IgD-negative memory B cell (primary cell): ENCODE data around the gene DDAH2. TPM values are rescaled to one million over a fixed set of nuclear protein-coding genes. Genes with fewer than 3 reads are reported as not detected.

Experiments
- H3K27ac Mint-ChIP-seq, 3 donors: one replicate each; pipeline ENCODE4 v1.8.0; 2020 to 2022; ENCODE audit warnings: mild to moderate bottlenecking in 3 of 3, mixed read lengths in 3 of 3, moderate library complexity in 1 of 3
- H3K27me3 Mint-ChIP-seq: one replicate; pipeline ENCODE4 v1.8.0; 2021; ENCODE audit warnings: mixed read lengths
- H3K36me3 Mint-ChIP-seq: one replicate; pipeline ENCODE4 v1.8.0; 2020; ENCODE audit warnings: mild to moderate bottlenecking, mixed read lengths
- H3K4me1 Mint-ChIP-seq, 3 donors: one replicate each; pipeline ENCODE4 v1.8.0; 2020 to 2022; ENCODE audit warnings: mixed read lengths in 3 of 3, mild to moderate bottlenecking in 1 of 3
- H3K4me3 Mint-ChIP-seq, 4 donors: one replicate each; pipeline ENCODE4 v1.8.0; 2020 to 2022; ENCODE audit warnings: mild to moderate bottlenecking in 4 of 4, mixed read lengths in 4 of 4, moderate library complexity in 3 of 4
- H3K9me3 Mint-ChIP-seq, 3 donors: one replicate each; pipeline ENCODE4 v1.8.0; 2020 to 2021; ENCODE audit warnings: mixed read lengths in 3 of 3, mild to moderate bottlenecking in 1 of 3
- polyA plus RNA-seq: library from polyadenylated mRNA; unstranded; fragments of 300-500 nt; fragmentation: Illumina TruSeq; gene quantifications from one replicate; pipeline ENCODE4 v1.2.3, GENCODE V29; 2021

The DDAH2 gene
- polyA plus RNA-seq, 1 donor from 2014 or later: 119 TPM

- Mint-ChIP-seq H3K27me3 (no peaks in the 10 kb centered on the region), H3K4me1 (peaks cover 29 to 37% (median 31%) of the 10 kb centered on the region in 3 donors), H3K4me3 (peak overlapping the region in 2 of 4 donors; percentile 67 to 71), H3K9me3 (no peaks in the 10 kb centered on the region), H3K27ac (no peak overlapping the region), H3K36me3 (no peaks in the 10 kb centered on the region)
Measured at GRCh38 chr6:31741815-31742214, 12.7 kb upstream of the DDAH2 start.

DNA sequence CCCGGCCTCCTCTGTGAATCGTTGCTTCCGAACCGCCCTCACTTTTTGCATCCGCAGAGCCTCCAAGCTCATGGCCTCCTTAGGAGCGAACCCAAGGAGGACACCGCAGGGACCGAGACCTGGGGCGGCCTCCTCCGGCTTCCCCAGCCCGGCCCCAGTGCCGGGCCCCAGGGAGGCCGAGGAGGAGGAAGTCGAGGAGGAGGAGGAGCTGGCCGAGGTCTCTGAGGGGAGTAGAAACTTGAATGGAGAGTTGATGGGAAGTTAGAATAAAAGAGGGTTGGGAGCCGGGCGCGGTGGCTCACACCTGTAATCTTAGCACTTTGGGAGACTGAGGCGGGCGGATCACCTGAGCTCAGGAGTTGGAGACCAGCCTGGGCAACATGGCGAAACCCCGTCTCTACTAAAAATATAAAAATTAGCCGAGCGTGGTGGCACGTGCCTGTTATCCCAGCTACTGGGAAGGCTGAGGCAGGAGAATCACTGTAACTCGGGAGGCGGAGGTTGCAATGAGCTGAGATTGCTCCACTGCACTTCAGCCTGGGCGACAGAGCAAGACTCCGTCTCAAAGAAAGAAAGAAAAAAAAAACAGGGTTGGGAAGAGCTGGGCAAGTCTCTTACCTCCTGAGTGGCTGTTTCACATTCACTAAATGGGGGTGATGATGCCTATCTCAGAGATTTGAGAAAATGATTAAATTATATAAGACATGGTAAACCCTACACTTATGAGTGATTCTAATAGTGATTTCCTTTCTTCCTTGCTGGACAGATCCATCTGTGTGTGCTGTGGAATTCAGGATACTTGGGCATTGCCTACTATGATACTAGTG, 11.5 kb upstream of the DDAH2 start:
- Mint-ChIP-seq H3K27ac (peak overlapping the region; percentile 52 to 96 (median 93)), H3K27me3 (no peaks in the 10 kb centered on the region), H3K36me3 (no peaks in the 10 kb centered on the region), H3K4me1 (peaks cover 32 to 39% (median 34%) of the 10 kb centered on the region in 3 donors), H3K4me3 (peak overlapping the region; percentile 93 to 98 (median 95)), H3K9me3 (no peaks in the 10 kb centered on the region)

- peak within 1 kb of the TSS; percentile 93 to 99 (median 96) for H3K4me3 Mint-ChIP-seq
- no peaks in the 10 kb centered on the region for H3K36me3 Mint-ChIP-seq
- no peaks in the 10 kb centered on the region for H3K9me3 Mint-ChIP-seq
- H3K27me3 Mint-ChIP-seq: no peaks in the 10 kb centered on the region
- peaks cover 32 to 39% (median 34%) of the 10 kb centered on the region in 3 donors for H3K4me1 Mint-ChIP-seq
- H3K27ac Mint-ChIP-seq: peak within 1 kb of the TSS; percentile 52 to 96 (median 93)
Measured at GRCh38 chr6:31739639-31740396, 10.7 kb upstream of the DDAH2 start, which contains the start of gene MSH5. Gene MSH5, plus strand, starts transcription at chr6:31740005. Its CDS starts 462 bp downstream, at chr6:31740467.

DNA sequence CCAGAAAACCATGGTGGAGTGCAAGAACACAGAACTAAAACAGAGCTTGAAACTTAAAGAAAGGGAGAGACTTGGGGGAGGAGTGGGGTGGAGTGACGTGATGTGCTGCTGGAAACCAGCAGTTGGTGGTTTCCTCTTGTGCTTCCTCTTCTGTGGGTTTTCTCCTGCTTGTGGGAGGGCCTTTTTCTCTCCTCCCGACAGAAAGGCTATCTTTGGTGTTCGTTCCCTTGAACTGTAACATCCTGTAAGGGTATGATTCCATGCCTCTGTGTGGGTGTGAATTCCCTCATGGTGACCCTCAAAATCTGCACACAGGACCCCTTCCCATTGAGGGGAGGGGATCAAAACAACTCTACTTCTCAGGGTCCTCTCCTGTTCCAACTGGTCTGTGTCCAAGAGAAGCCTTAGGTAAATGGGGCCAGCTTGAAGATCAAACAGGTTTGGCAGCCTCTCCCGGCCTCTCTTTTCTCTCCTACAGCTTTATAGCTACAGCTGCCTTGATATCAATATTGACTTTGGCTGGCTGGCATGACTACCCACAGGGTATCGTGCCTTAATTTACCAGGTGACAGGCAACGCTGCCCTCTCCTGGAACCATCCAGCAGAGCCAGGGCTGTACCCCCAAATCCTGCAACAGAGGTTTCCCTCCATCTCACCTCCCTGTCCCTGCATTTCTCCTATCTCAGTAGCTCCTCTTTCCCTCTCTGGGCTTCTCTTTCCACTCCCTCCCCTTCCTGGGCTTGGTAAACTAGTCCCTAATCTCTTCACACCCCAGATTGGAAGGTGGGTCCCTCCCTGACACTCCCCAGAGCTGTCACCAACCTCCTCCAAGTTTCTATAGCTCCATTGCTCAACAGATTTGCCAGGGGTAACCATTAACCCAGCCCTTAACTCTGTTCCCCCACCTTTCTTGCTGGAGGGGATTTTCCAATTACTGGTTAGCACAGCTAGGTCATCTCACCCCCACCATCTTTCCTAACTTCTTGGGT, 9.2 kb upstream of the DDAH2 start:
- Mint-ChIP-seq H3K4me1 (peaks cover 32 to 48% (median 43%) of the 10 kb centered on the region in 3 donors), H3K4me3 (peak overlapping the region; percentile 93 to 99 (median 98)), H3K9me3 (no peaks in the 10 kb centered on the region), H3K27me3 (no peaks in the 10 kb centered on the region), H3K27ac (peak overlapping the region; percentile 52 to 95 (median 93)), H3K36me3 (no peaks in the 10 kb centered on the region)

DNA sequence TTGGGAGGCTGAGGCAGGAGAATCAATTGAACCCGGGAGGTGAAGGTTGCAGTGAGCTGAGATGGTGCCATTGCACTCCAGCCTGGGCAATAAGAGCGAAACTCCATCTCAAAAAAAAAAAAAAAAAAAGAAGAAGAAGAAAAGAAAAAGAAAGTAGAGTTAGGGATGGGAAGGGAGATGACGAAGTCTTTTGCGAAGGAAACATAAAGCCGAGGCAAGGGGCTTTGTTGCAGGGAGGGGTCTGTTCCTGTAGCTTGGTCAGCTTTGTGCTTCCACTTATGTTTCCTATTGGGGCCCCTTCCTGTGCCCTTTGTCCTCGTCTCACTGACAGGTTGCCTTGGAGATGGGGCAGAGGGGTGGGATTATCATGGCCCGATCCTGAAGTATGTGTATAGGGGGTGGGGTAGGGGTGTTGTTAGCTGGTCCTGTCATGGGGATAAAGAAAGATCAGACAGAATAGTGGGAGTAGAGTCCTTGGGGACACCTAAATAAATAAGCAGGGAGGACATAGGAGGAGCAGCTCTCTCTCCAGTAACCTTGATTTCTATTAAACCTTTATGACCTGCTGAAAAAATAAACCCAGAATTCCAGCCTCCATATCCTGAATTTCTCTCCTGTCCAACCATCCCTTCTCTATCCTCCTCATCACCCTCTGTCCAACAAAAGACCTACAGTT, 8.4 kb upstream of the DDAH2 start:
- no peaks in the 10 kb centered on the region for H3K9me3 Mint-ChIP-seq
- peaks cover 32 to 46% (median 46%) of the 10 kb centered on the region in 3 donors for H3K4me1 Mint-ChIP-seq
- peak overlapping the region; percentile 52 to 95 (median 93) for H3K27ac Mint-ChIP-seq
- peak overlapping the region; percentile 93 to 99 (median 98) for H3K4me3 Mint-ChIP-seq
- H3K36me3 Mint-ChIP-seq: peaks cover 3% of the 10 kb centered on the region
- no peaks in the 10 kb centered on the region for H3K27me3 Mint-ChIP-seq

DNA sequence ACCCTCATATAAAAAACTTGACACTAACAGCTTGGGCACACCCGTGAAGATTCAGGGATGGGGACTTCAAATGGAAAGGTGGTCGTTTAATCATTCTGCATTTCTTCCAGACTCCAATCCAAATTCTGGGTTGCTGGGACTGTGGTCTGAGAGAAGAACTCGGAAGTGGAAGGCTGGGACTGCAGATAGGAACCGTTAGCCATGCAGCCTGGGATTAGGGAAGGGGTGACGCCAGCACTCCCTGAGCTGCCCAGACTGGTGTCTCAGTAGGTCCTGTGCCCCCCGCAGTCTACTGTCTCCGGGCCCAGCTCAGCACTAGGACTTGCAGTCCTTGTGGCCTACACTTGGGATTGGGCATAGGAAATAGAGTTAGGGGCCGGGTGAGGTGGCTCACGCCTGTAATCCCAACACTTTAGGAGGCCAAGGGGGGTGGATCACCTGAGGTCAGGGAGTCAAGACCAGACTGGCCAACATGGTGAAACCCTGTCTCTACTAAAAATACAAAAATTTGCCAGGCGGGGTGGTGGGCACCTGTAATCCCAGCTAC, 7.7 kb upstream of the DDAH2 start:
- no peaks in the 10 kb centered on the region for H3K9me3 Mint-ChIP-seq
- H3K4me1 Mint-ChIP-seq: peaks cover 32 to 48% (median 45%) of the 10 kb centered on the region in 3 donors
- no peaks in the 10 kb centered on the region for H3K27me3 Mint-ChIP-seq
- peaks cover 3% of the 10 kb centered on the region for H3K36me3 Mint-ChIP-seq
- peak overlapping the region; percentile 93 to 99 (median 98) for H3K4me3 Mint-ChIP-seq
- H3K27ac Mint-ChIP-seq: peak overlapping the region; percentile 0 to 95 (median 93)

GRCh38 chr6:31736021-31736767, 7.1 kb upstream of the DDAH2 start, which contains the start of gene CLIC1:
Gene CLIC1, minus strand, starts transcription at chr6:31736530. Its CDS starts 230 bp downstream, at chr6:31736300.
- H3K4me3 Mint-ChIP-seq: peak within 1 kb of the TSS; percentile 93 to 99 (median 98)
- no peaks in the 10 kb centered on the region for H3K27me3 Mint-ChIP-seq
- no peaks in the 10 kb centered on the region for H3K9me3 Mint-ChIP-seq
- H3K36me3 Mint-ChIP-seq: peaks cover 3% of the 10 kb centered on the region
- H3K4me1 Mint-ChIP-seq: peaks cover 32 to 48% (median 43%) of the 10 kb centered on the region in 3 donors
- H3K27ac Mint-ChIP-seq: peak within 1 kb of the TSS; percentile 93 to 98 (median 95)

- Mint-ChIP-seq H3K27me3 (no peaks in the 10 kb centered on the region), H3K36me3 (peaks cover 5% of the 10 kb centered on the region), H3K4me1 (peaks cover 31 to 46% (median 43%) of the 10 kb centered on the region in 3 donors), H3K4me3 (peak overlapping the region; percentile 93 to 99 (median 98)), H3K27ac (peak overlapping the region; percentile 93 to 98 (median 95)), H3K9me3 (no peaks in the 10 kb centered on the region)
Measured at GRCh38 chr6:31734821-31735406, 5.8 kb upstream of the DDAH2 start.

GRCh38 chr6:31734247-31734820, 5.2 kb upstream of the DDAH2 start:
- no peaks in the 10 kb centered on the region for H3K27me3 Mint-ChIP-seq
- H3K9me3 Mint-ChIP-seq: no peaks in the 10 kb centered on the region
- peak overlapping the region; percentile 93 to 99 (median 98) for H3K4me3 Mint-ChIP-seq
- H3K36me3 Mint-ChIP-seq: peaks cover 5% of the 10 kb centered on the region
- peak overlapping the region; percentile 93 to 98 (median 95) for H3K27ac Mint-ChIP-seq
- H3K4me1 Mint-ChIP-seq: peaks cover 26 to 43% (median 42%) of the 10 kb centered on the region in 3 donors

DNA sequence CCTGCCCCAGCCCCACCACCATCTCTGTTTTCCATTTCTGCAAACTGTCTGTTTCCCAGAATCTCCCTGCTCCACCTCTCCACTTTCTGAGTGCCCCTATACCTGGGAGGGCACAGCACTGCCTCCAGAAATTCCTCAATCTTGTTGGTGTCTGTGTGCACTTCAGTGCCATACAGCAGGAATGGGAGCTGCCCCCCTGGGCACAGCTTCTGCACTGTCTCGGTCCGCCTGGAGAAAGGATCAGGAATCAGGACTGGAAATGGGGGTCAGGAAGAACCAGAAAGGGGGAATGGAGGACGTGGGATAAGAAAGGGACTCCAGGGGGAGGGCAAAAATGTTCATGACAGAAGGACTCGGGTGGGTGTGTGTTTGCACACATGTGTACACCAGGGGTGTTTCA, 4.6 kb upstream of the DDAH2 start:
- H3K27me3 Mint-ChIP-seq: no peaks in the 10 kb centered on the region
- H3K36me3 Mint-ChIP-seq: peaks cover 5% of the 10 kb centered on the region
- no peaks in the 10 kb centered on the region for H3K9me3 Mint-ChIP-seq
- H3K27ac Mint-ChIP-seq: peak overlapping the region in 2 of 3 donors; percentile 76 to 93
- H3K4me1 Mint-ChIP-seq: peaks cover 25 to 40% (median 40%) of the 10 kb centered on the region in 3 donors
- peak overlapping the region; percentile 65 to 98 (median 95) for H3K4me3 Mint-ChIP-seq

DNA sequence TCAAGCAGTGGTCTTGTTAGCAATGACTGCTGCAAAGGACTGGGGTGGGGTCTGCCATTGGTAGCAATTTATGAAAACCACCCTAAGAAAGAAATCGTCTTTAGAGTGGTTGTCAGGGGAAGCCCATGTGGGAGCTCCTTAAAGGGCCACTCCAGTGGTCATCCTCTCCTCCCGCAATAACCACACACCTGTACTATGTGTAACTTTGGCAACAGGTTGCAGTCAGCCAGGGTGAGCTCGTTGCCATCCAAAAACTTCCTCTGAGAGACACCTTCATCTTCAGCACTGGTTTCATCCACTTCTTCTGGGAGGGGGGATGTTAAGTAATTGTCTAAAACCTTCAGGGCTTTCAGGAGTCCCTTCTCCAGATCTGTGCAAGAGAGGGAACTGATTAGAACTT, 2.9 kb upstream of the DDAH2 start:
- Mint-ChIP-seq H3K27ac (peak overlapping the region in 1 of 3 donors; percentile 54), H3K9me3 (no peaks in the 10 kb centered on the region), H3K27me3 (no peaks in the 10 kb centered on the region), H3K36me3 (peaks cover 10% of the 10 kb centered on the region), H3K4me1 (peaks cover 18 to 40% (median 35%) of the 10 kb centered on the region in 3 donors), H3K4me3 (peak overlapping the region in 2 of 4 donors; percentile 54 to 97)

GRCh38 chr6:31730631-31731086, 1.6 kb upstream of the DDAH2 start:
- peaks cover 20% of the 10 kb centered on the region for H3K36me3 Mint-ChIP-seq
- H3K4me3 Mint-ChIP-seq: peak overlapping the region; percentile 94 to 99 (median 97)
- H3K27me3 Mint-ChIP-seq: no peaks in the 10 kb centered on the region
- H3K27ac Mint-ChIP-seq: peak overlapping the region; percentile 94 to 97 (median 96)
- no peaks in the 10 kb centered on the region for H3K9me3 Mint-ChIP-seq
- H3K4me1 Mint-ChIP-seq: peaks cover 23 to 47% (median 42%) of the 10 kb centered on the region in 3 donors
